ENCODE results near the gene HNRNPF.

The HNRNPF gene

GRCh38 chr10:43354879-43355380 lies 54.1 kb downstream of the HNRNPF start:
- Histone ChIP-seq H3K4me3 (ENCODE audit: low read depth, low read length) (no peak overlapping the region), H3K9ac (ENCODE audit: low read depth, low read length) (no peak overlapping the region), H3K27me3 (ENCODE audit: control insufficient read depth, insufficient read depth, low read length) (no peaks in the 10 kb centered on the region), H3K36me3 (ENCODE audit: control insufficient read depth, insufficient read depth, low read length) (no peaks in the 10 kb centered on the region), H3K4me1 (ENCODE audit: control insufficient read depth, insufficient read depth, low read length) (peaks cover 18% of the 10 kb centered on the region), H3K27ac (ENCODE audit: low read depth, low read length) (peak overlapping the region; percentile 64), H3K9me3 (ENCODE audit: control insufficient read depth, insufficient read depth, low read length) (no peaks in the 10 kb centered on the region)

GRCh38 chr10:43354330-43354635 lies 54.7 kb downstream of the HNRNPF start:
- peaks cover 18% of the 10 kb centered on the region for H3K4me1 ChIP-seq (ENCODE audit: control insufficient read depth, insufficient read depth, low read length)
- no peaks in the 10 kb centered on the region for H3K9me3 ChIP-seq (ENCODE audit: control insufficient read depth, insufficient read depth, low read length)
- H3K27ac ChIP-seq (ENCODE audit: low read depth, low read length): peak overlapping the region; percentile 81
- H3K4me3 ChIP-seq (ENCODE audit: low read depth, low read length): no peak overlapping the region
- H3K27me3 ChIP-seq (ENCODE audit: control insufficient read depth, insufficient read depth, low read length): no peaks in the 10 kb centered on the region
- H3K36me3 ChIP-seq (ENCODE audit: control insufficient read depth, insufficient read depth, low read length): no peaks in the 10 kb centered on the region
- no peak overlapping the region for H3K9ac ChIP-seq (ENCODE audit: low read depth, low read length)

DNA sequence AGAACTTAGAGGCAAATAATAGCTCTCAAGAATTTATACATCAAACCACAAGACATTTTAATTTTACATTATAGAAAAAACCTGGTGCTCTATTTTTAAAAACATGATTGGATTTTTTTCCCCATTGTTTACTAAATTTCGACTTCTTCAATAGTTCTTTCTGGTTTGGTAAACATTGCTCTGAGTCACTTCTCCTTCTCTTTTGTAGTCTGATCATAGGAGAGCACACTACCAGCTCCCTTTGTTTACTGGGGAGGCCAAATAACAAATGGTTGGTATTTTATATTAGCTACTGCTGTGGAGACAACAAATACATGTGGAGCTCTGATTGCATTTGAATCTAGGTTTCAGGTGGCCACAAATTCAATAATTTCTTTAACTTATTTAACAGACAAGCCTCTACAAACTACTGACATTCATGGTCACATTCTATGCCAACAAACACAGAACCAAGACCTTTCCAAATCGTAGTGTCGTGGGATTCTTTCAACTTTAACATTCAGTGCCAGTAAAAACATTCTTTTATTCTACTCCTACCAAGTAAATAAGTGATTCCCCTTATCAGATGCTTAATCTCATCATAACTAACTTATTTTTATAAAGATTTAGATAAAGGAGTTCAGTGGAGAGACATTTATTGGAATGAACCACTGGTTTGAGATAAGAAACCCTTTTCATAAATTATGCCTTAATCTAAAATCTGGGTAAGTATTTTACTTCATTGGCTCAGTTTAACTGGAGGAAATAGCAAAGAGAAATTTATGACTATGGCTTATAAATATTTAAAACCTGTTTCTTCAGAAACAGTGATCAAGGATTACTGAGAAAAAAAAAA lies 55.3 kb downstream of the HNRNPF start:
- Histone ChIP-seq H3K36me3 (ENCODE audit: control insufficient read depth, insufficient read depth, low read length) (no peaks in the 10 kb centered on the region), H3K4me1 (ENCODE audit: control insufficient read depth, insufficient read depth, low read length) (peaks cover 18% of the 10 kb centered on the region), H3K4me3 (ENCODE audit: low read depth, low read length) (no peak overlapping the region), H3K9me3 (ENCODE audit: control insufficient read depth, insufficient read depth, low read length) (no peaks in the 10 kb centered on the region), H3K9ac (ENCODE audit: low read depth, low read length) (no peak overlapping the region), H3K27me3 (ENCODE audit: control insufficient read depth, insufficient read depth, low read length) (no peaks in the 10 kb centered on the region), H3K27ac (ENCODE audit: low read depth, low read length) (peak overlapping the region; percentile 81)

- H3K4me3 ChIP-seq (ENCODE audit: low read depth, low read length): no peak overlapping the region
- peaks cover 18% of the 10 kb centered on the region for H3K4me1 ChIP-seq (ENCODE audit: control insufficient read depth, insufficient read depth, low read length)
- H3K9ac ChIP-seq (ENCODE audit: low read depth, low read length): no peak overlapping the region
- no peaks in the 10 kb centered on the region for H3K9me3 ChIP-seq (ENCODE audit: control insufficient read depth, insufficient read depth, low read length)
- no peaks in the 10 kb centered on the region for H3K36me3 ChIP-seq (ENCODE audit: control insufficient read depth, insufficient read depth, low read length)
- H3K27me3 ChIP-seq (ENCODE audit: control insufficient read depth, insufficient read depth, low read length): no peaks in the 10 kb centered on the region
- peak overlapping the region; percentile 81 for H3K27ac ChIP-seq (ENCODE audit: low read depth, low read length)
Observed at GRCh38 chr10:43352951-43353350, 56.0 kb downstream of the HNRNPF start.

GRCh38 chr10:43351301-43351700 lies 57.7 kb downstream of the HNRNPF start:
- Histone ChIP-seq H3K4me3 (ENCODE audit: low read depth, low read length) (no peak overlapping the region), H3K9ac (ENCODE audit: low read depth, low read length) (no peak overlapping the region), H3K27me3 (ENCODE audit: control insufficient read depth, insufficient read depth, low read length) (no peaks in the 10 kb centered on the region), H3K9me3 (ENCODE audit: control insufficient read depth, insufficient read depth, low read length) (no peaks in the 10 kb centered on the region), H3K36me3 (ENCODE audit: control insufficient read depth, insufficient read depth, low read length) (no peaks in the 10 kb centered on the region), H3K27ac (ENCODE audit: low read depth, low read length) (no peak overlapping the region), H3K4me1 (ENCODE audit: control insufficient read depth, insufficient read depth, low read length) (peaks cover 18% of the 10 kb centered on the region)

- H3K9ac ChIP-seq (ENCODE audit: low read depth, low read length): no peak overlapping the region
- no peak overlapping the region for H3K27ac ChIP-seq (ENCODE audit: low read depth, low read length)
- H3K4me3 ChIP-seq (ENCODE audit: low read depth, low read length): no peak overlapping the region
- no peaks in the 10 kb centered on the region for H3K36me3 ChIP-seq (ENCODE audit: control insufficient read depth, insufficient read depth, low read length)
- no peaks in the 10 kb centered on the region for H3K9me3 ChIP-seq (ENCODE audit: control insufficient read depth, insufficient read depth, low read length)
- no peaks in the 10 kb centered on the region for H3K27me3 ChIP-seq (ENCODE audit: control insufficient read depth, insufficient read depth, low read length)
- peaks cover 17% of the 10 kb centered on the region for H3K4me1 ChIP-seq (ENCODE audit: control insufficient read depth, insufficient read depth, low read length)
Observed at GRCh38 chr10:43350686-43351085, 58.3 kb downstream of the HNRNPF start.

GRCh38 chr10:43350156-43350555 lies 58.8 kb downstream of the HNRNPF start:
- peaks cover 15% of the 10 kb centered on the region for H3K4me1 ChIP-seq (ENCODE audit: control insufficient read depth, insufficient read depth, low read length)

DNA sequence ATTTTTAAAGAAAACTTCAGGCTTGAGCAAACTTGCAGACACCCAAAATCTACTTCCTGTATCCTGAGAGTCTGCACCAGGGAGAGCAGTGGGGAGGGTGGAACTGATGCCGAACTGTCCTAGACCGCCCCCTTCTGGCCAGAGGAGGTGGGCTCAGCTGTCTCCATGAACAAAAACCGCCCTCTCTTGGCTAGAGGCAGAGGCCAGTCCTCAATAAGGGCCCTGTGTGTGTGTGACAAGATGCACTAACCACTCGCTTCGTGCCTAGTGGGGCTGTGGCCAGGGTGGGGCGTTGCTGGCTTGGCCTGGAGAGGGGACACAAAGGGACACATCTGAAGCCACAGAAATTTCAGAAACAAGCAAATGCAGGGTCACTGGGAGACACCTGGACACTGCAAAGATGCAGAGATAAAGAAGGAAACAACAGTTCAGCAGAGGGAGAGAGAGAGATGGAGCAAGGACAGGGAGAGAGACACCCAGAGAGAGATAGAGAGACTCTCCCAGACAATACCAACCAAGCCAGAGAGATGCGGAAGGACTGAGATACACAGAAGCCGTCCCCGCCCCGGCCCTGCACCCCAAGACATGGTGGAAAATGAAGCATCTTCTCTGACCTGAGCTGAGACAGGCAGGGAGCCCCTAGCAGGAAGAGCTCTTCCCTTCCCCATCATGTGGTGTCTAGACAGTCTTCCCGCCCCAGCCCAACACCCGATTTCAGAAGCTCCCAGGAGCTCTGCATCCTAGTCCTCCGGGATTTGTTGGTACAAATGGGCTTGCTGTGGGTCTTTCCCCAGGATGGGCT lies 60.3 kb downstream of the HNRNPF start:
- H3K9me3 ChIP-seq (ENCODE audit: control insufficient read depth, insufficient read depth, low read length): no peaks in the 10 kb centered on the region
- no peaks in the 10 kb centered on the region for H3K27me3 ChIP-seq (ENCODE audit: control insufficient read depth, insufficient read depth, low read length)
- no peak overlapping the region for H3K9ac ChIP-seq (ENCODE audit: low read depth, low read length)
- no peak overlapping the region for H3K4me3 ChIP-seq (ENCODE audit: low read depth, low read length)
- H3K27ac ChIP-seq (ENCODE audit: low read depth, low read length): no peak overlapping the region
- H3K36me3 ChIP-seq (ENCODE audit: control insufficient read depth, insufficient read depth, low read length): no peaks in the 10 kb centered on the region
- H3K4me1 ChIP-seq (ENCODE audit: control insufficient read depth, insufficient read depth, low read length): peaks cover 8% of the 10 kb centered on the region

More at GRCh38 chr10:43350156-43350555, 58.8 kb downstream of the HNRNPF start:
- no peaks in the 10 kb centered on the region for H3K9me3 ChIP-seq (ENCODE audit: control insufficient read depth, insufficient read depth, low read length)
- H3K9ac ChIP-seq (ENCODE audit: low read depth, low read length): no peak overlapping the region
- no peak overlapping the region for H3K27ac ChIP-seq (ENCODE audit: low read depth, low read length)
- H3K36me3 ChIP-seq (ENCODE audit: control insufficient read depth, insufficient read depth, low read length): no peaks in the 10 kb centered on the region
- H3K4me3 ChIP-seq (ENCODE audit: low read depth, low read length): no peak overlapping the region
- no peaks in the 10 kb centered on the region for H3K27me3 ChIP-seq (ENCODE audit: control insufficient read depth, insufficient read depth, low read length)

- Histone ChIP-seq H3K9me3 (ENCODE audit: control insufficient read depth, insufficient read depth, low read length) (no peaks in the 10 kb centered on the region), H3K4me1 (ENCODE audit: control insufficient read depth, insufficient read depth, low read length) (0 out of 2 replicates have a peak, but pooled peaks cover 1% of the 10 kb centered on the region), H3K27me3 (ENCODE audit: control insufficient read depth, insufficient read depth, low read length) (no peaks in the 10 kb centered on the region), H3K27ac (ENCODE audit: low read depth, low read length) (no peak overlapping the region), H3K4me3 (ENCODE audit: low read depth, low read length) (no peak overlapping the region), H3K9ac (ENCODE audit: low read depth, low read length) (no peak overlapping the region), H3K36me3 (ENCODE audit: control insufficient read depth, insufficient read depth, low read length) (no peaks in the 10 kb centered on the region)
Observed at GRCh38 chr10:43347997-43348396, 61.0 kb downstream of the HNRNPF start.

DNA sequence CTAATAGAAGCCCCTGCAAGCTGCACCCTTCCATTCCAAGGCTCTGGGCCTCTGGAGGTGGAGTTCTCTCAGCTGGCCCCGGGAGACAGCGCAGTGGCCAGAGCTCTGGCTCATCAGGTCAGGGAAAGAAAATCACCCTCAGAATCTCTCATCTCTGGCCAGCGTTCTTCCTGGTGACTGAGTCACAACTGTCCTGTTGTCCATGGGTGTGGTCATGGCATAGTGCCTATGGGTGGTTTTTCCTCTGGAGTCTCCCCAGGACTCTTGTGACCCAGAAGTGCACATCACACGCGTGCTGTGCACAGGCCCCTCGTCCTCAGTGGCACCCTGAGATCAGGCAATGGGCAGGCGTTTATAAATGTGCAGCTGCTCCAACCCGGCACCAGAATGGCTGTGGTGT lies 64.9 kb downstream of the HNRNPF start:
- H3K9me3 ChIP-seq (ENCODE audit: control insufficient read depth, insufficient read depth, low read length): no peaks in the 10 kb centered on the region
- no peak overlapping the region for H3K9ac ChIP-seq (ENCODE audit: low read depth, low read length)
- no peak overlapping the region for H3K4me3 ChIP-seq (ENCODE audit: low read depth, low read length)
- peaks cover 5% of the 10 kb centered on the region; the same call in 1 of the 2 replicates for H3K27me3 ChIP-seq (ENCODE audit: control insufficient read depth, insufficient read depth, low read length)
- H3K27ac ChIP-seq (ENCODE audit: low read depth, low read length): no peak overlapping the region
- H3K36me3 ChIP-seq (ENCODE audit: control insufficient read depth, insufficient read depth, low read length): no peaks in the 10 kb centered on the region
- H3K4me1 ChIP-seq (ENCODE audit: control insufficient read depth, insufficient read depth, low read length): no peaks in the 10 kb centered on the region

- H3K4me3 ChIP-seq (ENCODE audit: low read depth, low read length): no peak overlapping the region
- H3K27me3 ChIP-seq (ENCODE audit: control insufficient read depth, insufficient read depth, low read length): peaks cover 12% of the 10 kb centered on the region; the same call in 1 of the 2 replicates
- H3K4me1 ChIP-seq (ENCODE audit: control insufficient read depth, insufficient read depth, low read length): peaks cover 5% of the 10 kb centered on the region
- H3K9ac ChIP-seq (ENCODE audit: low read depth, low read length): no peak overlapping the region
- no peak overlapping the region for H3K27ac ChIP-seq (ENCODE audit: low read depth, low read length)
- no peaks in the 10 kb centered on the region for H3K36me3 ChIP-seq (ENCODE audit: control insufficient read depth, insufficient read depth, low read length)
- H3K9me3 ChIP-seq (ENCODE audit: control insufficient read depth, insufficient read depth, low read length): no peaks in the 10 kb centered on the region
Observed at GRCh38 chr10:43343126-43343525, 65.9 kb downstream of the HNRNPF start.

Data from HUES48 (cell line).